ENCODE results near the gene DNAJC11. TPM values are rescaled to one million over a fixed set of nuclear protein-coding genes. Genes with fewer than 3 reads are reported as not detected.

DNAJC11 gene
- total RNA-seq, 1 donor from 2014 or later, result 36.4 TPM

- ATAC-seq, result no peak
- Histone ChIP-seq H3K27ac (no peak overlapping the region), H3K27me3 (ENCODE audit: low read depth) (no peaks in the 10 kb centered on the region), H3K9me3 (no peaks in the 10 kb centered on the region), H3K4me1 (peaks cover 14% of the 10 kb centered on the region), H3K36me3 (peaks cover 88% of the 10 kb centered on the region), H3K4me3 (no peak overlapping the region)
- no peak for DNase-seq
- intact Hi-C loops (cut with DNase I), result no loop called here
- TF ChIP-seq CTCF (IDR thresholded peaks at IDR 0.05), result no peak
Observed at GRCh38 chr1:6631058-6631457, 70.6 kb downstream of the DNAJC11 start.

- DNase-seq, result no peak
- H3K4me3 ChIP-seq, result no peak overlapping the region
- intact Hi-C loops (cut with DNase I), result no loop called here
- H3K9me3 ChIP-seq, result no peaks in the 10 kb centered on the region
- no peak overlapping the region for H3K27ac ChIP-seq
- no peak for ATAC-seq
- peaks cover 17% of the 10 kb centered on the region for H3K4me1 ChIP-seq
- no peaks in the 10 kb centered on the region for H3K27me3 ChIP-seq (ENCODE audit: low read depth)
- peaks cover 78% of the 10 kb centered on the region for H3K36me3 ChIP-seq
- no peak for TF ChIP-seq CTCF (IDR thresholded peaks at IDR 0.05)
Observed at GRCh38 chr1:6630027-6630426, 71.6 kb downstream of the DNAJC11 start.

- Histone ChIP-seq H3K9me3 (no peaks in the 10 kb centered on the region), H3K27me3 (ENCODE audit: low read depth) (no peaks in the 10 kb centered on the region), H3K36me3 (peaks cover 68% of the 10 kb centered on the region), H3K4me1 (peaks cover 25% of the 10 kb centered on the region), H3K27ac (no peak overlapping the region), H3K4me3 (no peak overlapping the region)
- no peak for ATAC-seq
- TF ChIP-seq CTCF (IDR thresholded peaks at IDR 0.05), result no peak
- intact Hi-C loops (cut with DNase I), result no loop called here
- DNase-seq, result no peak
Observed at GRCh38 chr1:6628971-6629479, 72.6 kb downstream of the DNAJC11 start.

- Histone ChIP-seq H3K9me3 (no peaks in the 10 kb centered on the region), H3K36me3 (peaks cover 59% of the 10 kb centered on the region), H3K27me3 (ENCODE audit: low read depth) (no peaks in the 10 kb centered on the region), H3K4me1 (peaks cover 25% of the 10 kb centered on the region), H3K4me3 (no peak overlapping the region), H3K27ac (no peak overlapping the region)
- no peak for DNase-seq
- TF ChIP-seq CTCF (IDR thresholded peaks at IDR 0.05), result no peak
- ATAC-seq, result no peak
- intact Hi-C loops (cut with DNase I), result no loop called here
Observed at GRCh38 chr1:6627841-6628545, 73.6 kb downstream of the DNAJC11 start.

- no peak overlapping the region for H3K27ac ChIP-seq
- peaks cover 59% of the 10 kb centered on the region for H3K36me3 ChIP-seq
- DNase-seq (no peak), ATAC-seq (no peak)
- no peak overlapping the region for H3K4me3 ChIP-seq
- no peaks in the 10 kb centered on the region for H3K27me3 ChIP-seq (ENCODE audit: low read depth)
- H3K9me3 ChIP-seq, result no peaks in the 10 kb centered on the region
- intact Hi-C loops (cut with DNase I), result no loop called here
- no peak for TF ChIP-seq CTCF (IDR thresholded peaks at IDR 0.05)
- peaks cover 25% of the 10 kb centered on the region for H3K4me1 ChIP-seq
Observed at GRCh38 chr1:6627031-6627430, 74.6 kb downstream of the DNAJC11 start.
